HepG2 (cell line): Measurements from ENCODE around the gene STAP2. TPM values are rescaled to one million over a fixed set of nuclear protein-coding genes. Genes with fewer than 3 reads are reported as not detected.
A peak's percentile ranks its signal among the peaks of the same experiment; 100 is the strongest.

Experiments
- HDAC2 ChIP-seq: sonication (generic); formaldehyde crosslinking; IDR thresholded peaks from 2 replicates; pipeline ENCODE4 v1.4.0; 2020; ENCODE audit warnings: missing genetic modification reagents
- HES4 ChIP-seq: sonication (generic); formaldehyde crosslinking; IDR thresholded peaks from 2 replicates; pipeline ENCODE4 v1.9.0; 2021; ENCODE audit warnings: mild to moderate bottlenecking, missing genetic modification reagents, borderline replicate concordance
- KMT2A ChIP-seq: sonication (generic); formaldehyde crosslinking; IDR thresholded peaks from 2 replicates; pipeline ENCODE4 v1.4.0; 2020; ENCODE audit warnings: missing genetic modification reagents
- MAFF ChIP-seq: IDR thresholded peaks from 2 replicates; pipeline ENCODE4 v1.6.1; 2011; ENCODE audit warnings: low read depth, low read length, improper control_type of control experiment
- NR0B2 ChIP-seq: sonication (generic); formaldehyde crosslinking; IDR thresholded peaks from 2 replicates; pipeline ENCODE4 v1.4.0; 2020; ENCODE audit warnings: mild to moderate bottlenecking, missing genetic modification reagents
- RBM39 ChIP-seq: fragments of 200-400 bp; formaldehyde crosslinking; IDR thresholded peaks from one replicate; pipeline ENCODE4 v1.6.1; 2018; ENCODE audit warnings: antibody characterized with exemption, mild to moderate bottlenecking, low read depth, low read length; ENCODE audit not compliant: poor library complexity, severe bottlenecking
- RFXAP ChIP-seq: sonication (generic); formaldehyde crosslinking; IDR thresholded peaks from 2 replicates; pipeline ENCODE4 v1.4.0; 2020; ENCODE audit warnings: missing genetic modification reagents, borderline replicate concordance
- SIX1 ChIP-seq: sonication (generic); formaldehyde crosslinking; IDR thresholded peaks from 2 replicates; pipeline ENCODE4 v1.4.0; 2020; ENCODE audit warnings: missing genetic modification reagents, borderline replicate concordance
- SKIL ChIP-seq: sonication (generic); formaldehyde crosslinking; IDR thresholded peaks from 2 replicates; pipeline ENCODE4 v1.8.0; 2022; ENCODE audit warnings: missing genetic modification reagents, mild to moderate bottlenecking, moderate library complexity, borderline replicate concordance
- SMARCE1 ChIP-seq: fragments of 450-650 bp; IDR thresholded peaks from 2 replicates; pipeline ENCODE4 v1.6.1; 2017; ENCODE audit warnings: borderline replicate concordance
- STAG1 ChIP-seq: sonication (generic); formaldehyde crosslinking; IDR thresholded peaks from 2 replicates; pipeline ENCODE4 v1.4.0; 2020; ENCODE audit warnings: missing genetic modification reagents
- TARDBP ChIP-seq: sonication (generic); formaldehyde crosslinking; IDR thresholded peaks from 2 replicates; pipeline ENCODE4 v1.8.0; 2022; ENCODE audit warnings: mild to moderate bottlenecking, missing genetic modification reagents
- ZBTB37 ChIP-seq: sonication (generic); formaldehyde crosslinking; IDR thresholded peaks from 2 replicates; pipeline ENCODE4 v1.4.0; 2020; ENCODE audit warnings: mild to moderate bottlenecking, missing genetic modification reagents
- ZBTB42 ChIP-seq: sonication (generic); formaldehyde crosslinking; IDR thresholded peaks from 2 replicates; pipeline ENCODE4 v1.5.0; 2020; ENCODE audit warnings: mild to moderate bottlenecking, missing genetic modification reagents
- ZBTB43 ChIP-seq: sonication (generic); formaldehyde crosslinking; conservative IDR thresholded peaks from 2 replicates; pipeline ENCODE4 v1.4.0; 2020; ENCODE audit warnings: missing genetic modification reagents
- ZNF136 ChIP-seq: sonication (generic); formaldehyde crosslinking; IDR thresholded peaks from 2 replicates; pipeline ENCODE4 v1.8.1; 2022; ENCODE audit warnings: low read depth, mild to moderate bottlenecking, moderate library complexity, missing genetic modification reagents
- ZNF232 ChIP-seq: sonication (generic); formaldehyde crosslinking; IDR thresholded peaks from 2 replicates; pipeline ENCODE4 v1.4.0; 2020; ENCODE audit warnings: missing genetic modification reagents, borderline replicate concordance
- ZNF546 ChIP-seq: sonication (generic); formaldehyde crosslinking; conservative IDR thresholded peaks from 2 replicates; pipeline ENCODE4 v1.8.1; 2023; ENCODE audit warnings: mild to moderate bottlenecking, missing genetic modification reagents
- ZNF558 ChIP-seq: sonication (generic); formaldehyde crosslinking; IDR thresholded peaks from 2 replicates; pipeline ENCODE4 v1.9.0; 2022; ENCODE audit warnings: mild to moderate bottlenecking, missing genetic modification reagents, borderline replicate concordance
- ZNF687 ChIP-seq: sonication (generic); formaldehyde crosslinking; IDR thresholded peaks from 2 replicates; pipeline ENCODE4 v1.5.1; 2020; ENCODE audit warnings: mild to moderate bottlenecking, missing genetic modification reagents, moderate library complexity
- polyA plus RNA-seq, 8 experiments: library from polyadenylated mRNA; depleted of rRNA in 3 of 8; stranded (reverse) in 7 of 8; unstranded in 1 of 8; fragments of >200 nt; fragmentation: Illumina TruSeq in 4 of 8; extraction: Trizol in 4 of 8; gene quantifications; 2 replicates each; pipeline versions ENCODE4 v1.2.1 to v1.2.3, GENCODE V29; 2011 to 2016; ENCODE audit warnings: low read depth in 4 of 8, missing spikeins in 1 of 8, mixed read lengths in 1 of 8; ENCODE audit not compliant: insufficient read depth in 1 of 8
- total RNA-seq, 5 experiments: library from RNA; depleted of rRNA; stranded (reverse); fragments of >200 nt; fragmentation: Illumina TruSeq; extraction: Trizol; gene quantifications; 2 replicates each; pipeline ENCODE4 v1.2.3, GENCODE V29; 2016; ENCODE audit warnings: low read depth in 1 of 5

STAP2 gene
- total and polyA plus RNA-seq, 2 of the 13 experiments (the other 11 are each of a cell fraction or from before 2014, with no cell fraction given): 39.0 to 43.7 TPM

GRCh38 chr19:4385291-4386040 is 46.8 kb upstream of the STAP2 start (continued):
- TF ChIP-seq ZBTB43 (CRISPR knock-in tag) (no peak), SMARCE1 (no peak), SKIL (CRISPR knock-in tag) (no peak), RFXAP (CRISPR knock-in tag) (0 out of 2 replicates have a peak, but pooled peaks have one; percentile 18), MAFF (no peak), KMT2A (CRISPR knock-in tag) (no peak), ZBTB42 (CRISPR knock-in tag) (no peak), HES4 (CRISPR knock-in tag) (no peak), ZBTB37 (CRISPR knock-in tag) (no peak), ZNF232 (CRISPR knock-in tag) (0 out of 2 replicates have a peak, but pooled peaks have one; percentile 26), STAG1 (CRISPR knock-in tag) (no peak), NR0B2 (CRISPR knock-in tag) (no peak), SIX1 (CRISPR knock-in tag) (no peak), ZNF546 (CRISPR knock-in tag) (no peak), TARDBP (CRISPR knock-in tag) (peak; percentile 43; the same call in 1 of the 2 replicates), ZNF136 (no peak), HDAC2 (CRISPR knock-in tag) (0 out of 2 replicates have a peak, but pooled peaks have one; percentile 28), ZNF558 (CRISPR knock-in tag) (no peak), RBM39 (no peak), ZNF687 (CRISPR knock-in tag) (peak; percentile 58)
